ENCODE measurements around the gene PPM1L.

The PPM1L gene

DNA sequence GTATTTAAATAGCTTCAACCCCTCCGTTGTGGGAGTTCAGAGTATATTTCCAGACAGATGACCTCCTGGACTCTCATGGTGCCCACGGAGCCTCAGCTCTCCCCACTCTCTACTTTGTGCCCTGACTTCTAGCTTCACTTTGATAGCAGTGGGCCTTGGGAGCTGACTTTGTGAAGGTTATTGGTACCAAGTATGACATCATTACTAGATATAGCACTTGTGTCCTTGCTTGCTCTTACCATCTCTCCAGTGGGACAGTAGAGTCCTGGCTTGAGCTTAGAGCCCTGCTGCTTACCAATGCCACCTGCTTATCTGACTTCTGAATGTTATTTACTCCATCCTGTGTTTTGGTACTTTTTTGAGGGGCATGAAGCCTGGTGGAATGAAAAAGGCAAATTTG lies 53.4 kb downstream of the PPM1L start:
- DNase-seq (ENCODE audit: low read depth), result no peak

DNA sequence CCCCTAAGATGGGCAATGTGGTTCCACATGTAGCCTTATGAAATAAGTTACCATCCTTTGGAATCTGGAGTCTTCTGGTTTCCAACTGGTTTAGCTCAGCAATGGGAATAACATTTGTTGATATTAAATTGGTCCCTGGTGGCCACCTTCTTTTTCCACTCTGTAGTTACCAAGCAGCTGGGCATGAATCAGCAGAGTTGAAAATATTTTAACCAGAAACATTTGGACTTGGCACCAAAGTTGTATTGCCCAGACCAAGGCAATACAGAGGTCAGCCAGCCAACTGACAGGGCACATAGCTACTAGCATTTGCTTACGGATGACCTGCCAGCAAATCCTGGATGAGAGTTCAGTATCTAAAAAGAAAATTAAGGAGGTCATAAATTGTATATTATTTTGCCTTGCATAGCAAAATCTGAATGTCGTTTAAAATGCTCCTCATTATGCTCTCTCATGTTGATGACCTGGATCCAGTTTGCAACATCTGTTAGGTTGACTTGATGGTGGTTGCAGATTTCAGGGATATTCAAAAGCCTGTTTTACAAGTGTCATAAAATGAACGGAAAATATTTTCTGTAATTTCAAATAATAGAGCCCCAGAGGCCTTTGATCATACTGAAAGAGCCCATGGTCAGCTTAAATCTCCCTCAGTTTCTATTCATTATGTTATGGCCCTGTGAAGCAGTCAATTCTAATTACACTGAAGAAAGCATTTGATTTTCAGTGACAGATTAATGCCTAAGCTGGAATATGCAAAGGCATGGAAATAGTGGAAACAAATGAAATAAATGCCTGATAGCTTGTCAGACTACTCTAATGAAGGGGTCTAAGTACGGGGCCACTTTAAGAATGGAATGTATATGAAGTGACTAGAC lies 54.6 kb downstream of the PPM1L start:
- no peak for DNase-seq (ENCODE audit: low read depth)

DNA sequence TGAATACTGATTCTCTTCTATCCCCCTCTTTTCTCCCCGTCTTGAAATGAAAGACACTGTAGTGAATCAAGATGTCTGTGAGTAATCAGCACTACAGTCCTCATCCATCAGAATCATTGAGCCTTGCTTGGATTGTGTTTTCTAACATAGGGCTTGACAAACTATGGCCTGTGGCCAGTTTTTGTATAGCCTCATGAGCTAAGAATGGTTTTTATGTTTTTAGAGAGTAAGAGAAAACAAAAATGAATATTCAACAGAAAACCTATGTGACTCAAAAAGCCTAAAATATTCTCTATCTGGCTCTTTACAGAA lies 55.2 kb downstream of the PPM1L start:
- DNase-seq (ENCODE audit: low read depth), result no peak

DNA sequence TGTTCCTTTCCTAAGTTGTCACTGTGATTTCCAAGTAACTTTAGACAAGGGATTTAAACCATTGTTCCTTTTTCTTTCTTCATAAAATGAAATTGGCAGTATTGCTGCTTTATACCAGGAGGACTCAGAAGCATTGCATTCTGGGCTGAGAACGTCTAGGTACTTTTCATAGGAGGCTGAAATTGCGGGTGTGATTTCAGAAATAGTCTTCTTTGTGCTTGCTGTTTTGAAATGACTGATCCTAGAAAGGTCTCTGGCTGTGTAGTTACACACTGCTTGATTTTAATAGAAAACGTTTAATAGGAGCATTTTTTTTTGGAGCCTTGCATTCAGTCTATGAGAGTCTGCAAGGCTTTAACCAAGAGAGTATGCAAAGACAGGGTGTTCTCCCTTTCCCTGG lies 56.3 kb downstream of the PPM1L start:
- DNase-seq (ENCODE audit: low read depth), result no peak

DNA sequence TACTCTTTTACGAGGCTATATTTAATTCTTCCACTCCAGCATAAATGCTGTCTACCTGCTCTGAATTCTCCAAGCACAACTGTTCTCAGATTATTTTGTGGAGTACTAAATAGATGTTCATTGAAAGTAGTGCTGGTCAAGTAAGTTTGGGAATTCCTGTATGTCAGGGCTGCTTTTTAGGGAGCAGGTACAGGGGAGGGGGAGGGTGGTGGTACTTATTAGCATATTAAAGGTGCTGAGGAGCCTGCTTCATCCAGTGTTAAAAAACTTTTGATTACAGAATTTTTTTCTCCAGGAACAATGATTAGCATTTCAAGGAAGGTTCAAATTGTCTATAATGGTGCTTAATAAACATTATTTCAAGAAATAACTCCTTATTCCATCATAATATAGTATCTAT lies 59.2 kb downstream of the PPM1L start:
- DNase-seq (ENCODE audit: low read depth), result no peak

DNA sequence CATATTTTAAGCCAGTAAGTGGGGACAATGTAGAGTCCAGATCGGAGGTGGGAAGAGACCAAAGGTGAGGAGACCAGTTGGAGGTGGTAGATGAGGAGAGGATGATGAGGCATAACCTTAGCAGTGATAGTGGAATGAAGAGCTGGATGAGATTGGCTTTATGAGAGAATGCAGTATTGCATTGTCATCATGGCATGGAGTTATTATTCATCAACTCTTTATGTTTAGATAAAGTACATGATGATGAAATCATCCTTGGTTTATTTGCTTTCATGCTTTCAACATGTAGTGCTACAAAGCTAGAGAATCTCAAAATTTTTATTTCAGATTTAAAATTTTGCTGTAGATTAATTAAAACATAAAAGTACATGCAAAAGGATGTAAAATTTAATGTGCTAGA lies 64.0 kb downstream of the PPM1L start:
- no peak for DNase-seq (ENCODE audit: low read depth)

DNA sequence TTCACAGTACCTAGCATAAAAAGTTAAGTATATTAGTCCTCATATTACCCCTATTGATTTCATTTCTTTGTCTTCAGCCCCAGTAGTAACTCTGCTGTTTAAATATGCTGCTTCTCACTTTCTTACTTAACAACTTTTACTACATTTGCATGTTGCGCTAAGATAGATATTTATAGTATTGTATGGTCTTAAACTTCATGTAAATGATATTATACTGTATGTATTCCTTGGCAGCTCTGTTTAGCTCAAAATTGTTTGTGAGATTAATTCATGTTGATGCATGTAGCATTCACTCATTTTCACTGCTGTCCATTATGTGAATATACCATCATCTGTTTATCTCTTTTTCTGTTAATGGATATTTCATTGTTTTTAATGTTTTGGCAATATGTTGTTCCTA lies 64.4 kb downstream of the PPM1L start:
- no peak for DNase-seq (ENCODE audit: low read depth)

DNA sequence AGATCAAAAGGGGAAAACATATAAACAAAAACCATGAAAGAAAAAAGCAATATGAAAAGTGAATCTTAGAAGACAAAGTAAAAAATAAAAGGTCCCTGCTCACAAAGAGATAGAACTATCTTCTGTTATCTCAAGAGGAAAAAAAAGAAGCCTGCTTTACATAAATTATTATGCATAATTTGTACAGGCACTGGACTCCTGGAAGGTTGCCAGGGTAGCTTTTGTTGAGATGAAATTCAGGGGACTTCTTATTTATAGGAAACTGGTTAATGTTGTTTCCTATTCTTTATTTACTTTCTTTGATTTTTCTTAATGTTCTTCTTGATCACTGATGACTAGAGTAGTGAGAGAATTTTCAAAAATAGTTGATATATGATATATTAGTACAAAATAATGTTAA lies 66.9 kb downstream of the PPM1L start:
- no peak for DNase-seq (ENCODE audit: low read depth)

DNA sequence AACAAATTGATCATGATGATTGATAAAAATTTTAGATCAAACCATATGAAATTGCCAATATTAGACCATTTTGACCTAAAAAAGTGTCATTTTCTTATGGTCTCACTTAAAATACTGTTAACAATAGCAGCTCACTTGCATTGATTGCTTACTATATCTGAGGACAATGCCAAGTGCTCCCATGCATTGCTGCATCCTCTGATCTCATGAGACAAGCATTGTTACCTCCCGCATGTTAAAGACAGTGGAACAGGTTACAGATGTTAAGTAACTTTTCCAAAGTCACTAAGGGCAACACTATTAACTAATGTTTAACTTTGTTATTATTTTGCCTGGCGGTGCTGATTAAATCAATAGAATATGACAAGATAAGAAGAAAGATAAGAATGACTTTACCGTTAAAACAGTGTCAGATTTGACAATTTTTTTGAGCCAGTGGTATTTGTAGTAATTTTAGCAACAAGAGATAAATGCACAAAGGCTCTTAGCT lies 69.3 kb downstream of the PPM1L start:
- no peak for DNase-seq (ENCODE audit: low read depth)

DNA sequence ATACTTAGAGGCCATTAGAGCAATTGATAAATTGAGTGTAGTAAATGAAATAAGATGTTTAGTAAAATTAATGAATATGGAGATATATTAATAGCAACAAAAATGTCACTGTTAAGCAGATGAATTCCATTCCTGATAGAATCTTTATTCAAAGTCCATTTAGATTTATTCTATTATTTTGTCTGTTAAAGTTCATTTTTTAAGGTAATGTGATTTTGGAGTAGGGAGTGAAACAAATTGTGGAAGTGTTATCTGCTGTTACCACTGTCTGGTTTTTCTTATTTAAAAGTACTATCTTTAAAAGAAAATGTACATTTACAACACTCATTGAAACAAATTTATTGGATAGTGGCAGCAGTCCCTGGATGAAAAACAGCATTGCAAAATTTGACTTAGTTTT lies 70.4 kb downstream of the PPM1L start:
- DNase-seq (ENCODE audit: low read depth), result no peak

DNA sequence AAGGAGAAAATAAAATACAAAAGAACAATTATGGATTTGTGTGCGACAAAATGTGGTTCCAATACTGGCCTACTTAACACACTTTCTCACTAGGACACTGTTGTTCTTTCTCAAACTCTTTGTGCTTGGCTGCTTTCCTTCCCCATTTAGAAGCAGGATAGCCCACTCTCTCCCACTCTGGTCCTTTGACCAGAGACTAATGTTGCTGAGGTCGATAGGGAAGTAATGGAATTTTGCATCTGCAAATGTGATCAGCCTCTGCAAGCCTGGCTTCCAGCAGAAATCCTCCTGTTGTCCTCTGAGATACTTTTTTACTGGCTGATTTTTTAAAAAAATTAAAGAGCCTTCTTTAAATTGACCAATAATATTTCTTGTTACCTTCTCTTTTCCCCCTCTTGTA lies 71.0 kb downstream of the PPM1L start:
- DNase-seq (ENCODE audit: low read depth), result no peak

DNA sequence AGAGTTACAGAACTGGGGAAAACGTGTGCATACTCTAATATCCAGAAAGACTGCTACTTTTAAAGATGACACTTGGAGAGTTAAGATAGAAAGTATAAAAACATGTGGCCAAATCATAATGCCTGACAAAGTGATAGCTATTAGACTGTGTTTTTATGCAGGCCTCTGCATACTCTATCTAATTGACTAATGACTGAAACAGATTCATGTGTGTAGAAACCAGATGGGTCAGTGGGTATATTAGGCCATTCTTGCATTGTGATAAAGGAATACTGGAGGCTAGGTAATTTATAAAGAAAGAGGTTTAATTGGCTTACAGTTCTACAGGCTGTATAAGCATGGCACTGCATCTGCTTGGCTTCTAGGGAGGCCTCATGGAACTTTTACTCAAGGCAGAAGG lies 71.5 kb downstream of the PPM1L start:
- DNase-seq (ENCODE audit: low read depth), result no peak

DNA sequence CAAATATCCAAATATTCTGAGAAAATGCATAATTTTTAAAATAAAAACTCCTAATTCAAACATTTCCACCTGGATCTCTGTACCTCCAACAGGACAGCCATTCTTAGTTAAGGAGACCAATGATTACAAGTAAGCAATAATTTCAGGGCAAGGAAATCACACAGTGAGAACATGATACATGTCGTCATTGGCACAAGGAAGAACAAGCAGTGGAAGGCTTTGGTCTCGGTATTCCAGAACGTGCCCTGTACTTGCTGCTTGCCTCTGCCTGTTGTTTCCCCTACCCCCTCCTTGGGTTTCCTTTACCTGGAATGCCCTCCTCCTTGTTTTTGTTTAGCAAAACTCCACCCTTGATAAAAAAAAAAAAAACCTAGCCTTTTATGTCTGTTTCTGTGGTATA lies 72.8 kb downstream of the PPM1L start:
- DNase-seq (ENCODE audit: low read depth), result no peak

DNA sequence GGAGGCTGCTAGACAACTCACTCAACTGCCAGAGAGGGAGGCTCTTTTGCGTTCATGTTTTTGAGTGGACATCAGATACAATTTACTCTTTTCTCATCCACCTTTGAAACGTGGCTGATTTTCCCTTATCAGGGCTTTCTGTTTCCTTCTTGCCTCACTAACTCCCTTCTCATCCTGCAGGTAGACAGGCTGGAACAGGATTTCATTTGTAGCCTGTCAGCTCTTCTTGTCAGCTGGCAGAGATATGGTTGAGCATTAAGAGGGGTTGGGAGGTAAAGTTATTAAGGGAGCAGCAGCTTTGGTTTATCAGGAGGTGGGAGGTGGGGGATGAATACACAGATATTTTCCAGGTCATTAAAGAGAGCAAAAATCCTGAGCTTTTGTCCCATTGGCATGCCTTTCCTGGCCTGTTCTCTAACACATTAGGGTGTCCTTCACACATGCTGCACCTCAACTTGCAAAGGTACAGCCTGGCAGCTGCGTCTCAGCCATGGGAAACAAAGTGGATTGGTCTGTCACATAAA lies 73.5 kb downstream of the PPM1L start:
- DNase-seq (ENCODE audit: low read depth), result no peak

DNA sequence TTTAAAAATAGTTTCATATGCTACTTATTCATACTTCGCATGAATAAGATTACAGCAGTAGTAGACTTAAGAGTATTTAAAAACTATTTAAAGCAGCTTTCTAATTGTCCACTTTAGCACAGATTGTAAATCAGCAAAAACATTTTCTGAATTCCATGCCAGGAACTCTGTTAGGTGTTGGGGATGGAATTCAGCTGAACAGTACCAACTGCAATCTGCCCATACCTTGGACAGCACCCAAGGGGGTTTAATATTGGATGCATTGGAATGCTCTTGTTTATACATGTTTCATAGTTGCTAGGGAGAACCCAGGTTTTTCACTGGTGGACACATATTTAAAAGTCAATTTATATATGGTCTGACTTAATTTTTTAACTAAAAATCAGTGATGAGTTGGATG lies 74.8 kb downstream of the PPM1L start:
- DNase-seq (ENCODE audit: low read depth), result no peak

DNA sequence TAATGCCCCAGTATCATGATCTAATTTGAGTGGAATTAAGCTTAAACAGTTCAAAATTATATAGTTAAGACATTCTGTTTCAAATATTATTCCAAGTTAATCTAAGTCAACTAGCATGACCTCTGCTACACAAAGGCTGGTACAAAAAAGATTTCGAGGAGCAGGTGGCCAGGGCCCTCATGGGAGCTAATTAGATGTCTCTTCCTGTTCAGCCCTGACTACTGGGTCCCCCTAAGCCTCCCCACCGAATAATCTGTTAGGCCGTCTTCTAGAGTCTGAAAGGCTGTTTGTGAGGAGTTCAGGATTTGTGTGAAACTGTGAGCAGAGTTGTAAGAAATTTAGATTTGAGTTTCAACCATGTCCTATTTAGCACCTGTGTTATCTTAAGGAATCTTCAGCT lies 75.4 kb downstream of the PPM1L start:
- DNase-seq (ENCODE audit: low read depth), result no peak

DNA sequence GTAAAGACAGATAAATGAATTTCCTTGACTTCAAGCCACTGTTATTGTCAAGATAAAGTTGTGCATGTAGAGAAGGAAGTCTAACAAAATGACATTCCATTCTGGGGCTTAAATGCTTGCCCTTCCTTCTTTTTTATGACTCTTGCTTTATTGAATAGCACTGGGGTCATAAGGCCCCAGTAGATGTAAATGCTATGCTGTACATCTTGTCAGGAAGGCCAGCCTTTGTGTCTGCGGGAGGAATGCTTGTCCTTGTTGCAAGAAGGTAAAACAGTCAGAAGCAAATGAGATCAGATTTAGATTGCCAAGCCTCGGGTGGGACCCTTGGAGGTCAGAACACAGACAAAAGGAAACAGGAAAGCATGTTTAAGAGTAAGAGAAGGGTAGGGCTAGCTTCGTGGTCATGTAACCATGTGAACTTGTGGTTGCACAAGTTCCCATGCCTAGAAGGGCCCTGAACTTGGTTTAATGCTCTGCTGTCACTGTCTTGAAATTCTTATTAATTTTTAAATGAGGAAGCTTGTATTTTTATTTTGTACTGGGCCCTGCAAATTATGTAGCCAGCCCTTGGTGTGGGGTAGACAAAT lies 81.5 kb downstream of the PPM1L start:
- no peak for DNase-seq (ENCODE audit: low read depth)

DNA sequence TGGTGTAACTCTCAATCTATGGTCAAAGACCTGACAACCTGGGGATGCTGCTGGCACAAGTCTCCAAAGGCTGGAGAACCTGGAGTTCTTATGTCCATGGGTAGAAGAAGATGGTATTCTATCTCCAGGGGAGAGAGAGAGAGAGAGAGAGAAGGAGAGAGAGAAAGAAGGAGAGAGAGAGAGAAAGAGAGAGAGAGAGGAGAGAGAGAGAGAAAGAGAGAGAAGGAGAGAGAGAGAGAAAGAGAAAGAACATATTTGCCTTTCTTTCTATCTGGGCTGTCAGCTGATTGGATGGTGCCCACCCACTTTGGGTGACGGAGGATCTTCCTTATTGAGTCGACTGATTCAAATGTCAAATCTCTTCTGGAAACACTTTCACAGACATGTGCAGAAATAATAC lies 84.6 kb downstream of the PPM1L start:
- DNase-seq (ENCODE audit: low read depth), result no peak

DNA sequence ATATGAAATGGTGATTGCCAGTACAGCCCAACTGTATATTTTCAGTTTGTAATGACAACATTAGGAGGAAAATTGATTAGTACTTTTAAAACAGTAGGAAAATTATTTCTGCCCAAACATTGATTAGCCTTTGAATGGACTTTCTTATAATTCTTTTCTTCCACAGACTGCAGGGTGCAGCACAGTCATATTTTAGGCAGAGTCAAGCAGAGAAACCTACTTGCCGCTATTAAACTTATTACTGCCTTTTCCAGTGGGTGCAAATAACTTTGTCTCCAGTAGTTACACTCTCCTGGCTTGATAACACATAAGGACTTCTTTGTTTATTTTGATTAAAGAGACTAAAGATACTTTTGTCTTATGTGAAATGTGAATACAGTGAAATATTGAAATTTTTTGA lies 85.4 kb downstream of the PPM1L start:
- no peak for DNase-seq (ENCODE audit: low read depth)

DNA sequence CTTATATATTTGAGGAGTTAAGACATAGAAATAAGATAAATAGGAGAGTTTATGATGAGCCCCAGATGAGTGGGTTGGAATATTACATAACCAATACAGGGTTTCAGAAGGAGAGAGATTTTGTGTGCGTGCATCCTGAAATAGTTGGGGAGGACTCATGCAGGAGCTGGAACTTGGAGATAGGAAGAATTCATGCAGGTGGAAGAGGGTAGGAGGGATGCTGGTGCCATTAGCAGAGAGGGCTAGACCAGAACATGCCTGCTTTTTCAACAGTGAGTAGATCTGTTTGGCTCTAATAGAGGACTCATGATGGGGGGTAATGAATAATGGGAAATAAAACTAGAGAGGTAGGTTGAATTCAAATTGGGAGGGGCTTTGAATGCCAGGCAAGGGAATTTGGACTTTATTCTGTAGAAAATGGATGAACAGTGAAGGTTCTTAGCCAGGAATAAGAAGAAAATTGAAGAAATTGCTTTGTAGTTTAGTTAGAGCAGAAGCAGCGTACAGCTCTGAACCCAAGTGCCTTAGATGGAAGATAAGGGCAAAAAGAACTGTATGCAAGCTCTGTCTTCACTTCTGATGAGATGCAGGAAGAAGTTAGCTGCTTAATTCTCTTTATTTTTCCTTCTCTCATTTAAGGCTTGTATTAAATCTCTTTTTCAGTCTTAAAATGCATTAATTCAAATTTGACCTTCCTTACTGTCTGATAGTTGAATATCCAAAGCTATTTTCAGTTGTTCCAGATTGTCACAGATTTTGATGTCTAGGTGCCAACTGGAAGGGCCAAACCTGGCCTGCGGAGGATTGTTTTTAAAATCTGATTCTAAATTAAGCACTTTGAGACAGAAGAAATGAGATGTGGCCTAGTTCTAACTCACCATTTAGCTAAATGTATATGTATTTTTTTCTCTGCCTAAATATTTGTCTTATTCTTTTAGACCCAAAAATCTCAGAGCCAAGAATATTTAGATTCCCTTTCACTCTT lies 86.3 kb downstream of the PPM1L start:
- no peak for DNase-seq (ENCODE audit: low read depth)

DNA sequence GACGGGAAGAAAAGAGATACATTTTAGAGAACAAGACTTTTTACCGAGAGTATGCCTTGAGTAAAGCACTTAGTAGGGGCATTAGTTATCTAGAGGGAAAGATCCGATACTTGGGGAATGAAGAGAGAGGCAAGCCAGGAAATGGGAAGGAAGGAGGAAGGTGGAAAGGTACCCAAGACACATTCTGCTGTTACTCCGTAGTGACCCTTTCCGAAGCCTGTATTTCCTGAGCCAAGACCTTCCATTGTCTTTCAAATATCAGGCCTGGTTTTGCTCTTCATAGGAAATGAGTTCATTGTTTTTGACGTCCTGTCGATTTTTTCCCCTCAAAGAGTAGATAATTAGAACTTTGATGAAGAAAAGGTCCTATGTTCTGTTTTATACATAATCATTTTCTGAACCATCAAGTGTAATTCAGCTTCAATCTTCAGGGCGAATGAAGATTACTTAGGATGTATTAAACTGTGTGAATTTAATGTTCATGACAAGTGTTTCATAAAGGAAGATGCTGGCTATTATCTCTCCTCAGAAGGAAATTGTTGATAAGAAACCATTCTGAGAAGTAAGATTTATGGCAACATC lies 95.7 kb downstream of the PPM1L start:
- no peak for DNase-seq (ENCODE audit: low read depth)

DNA sequence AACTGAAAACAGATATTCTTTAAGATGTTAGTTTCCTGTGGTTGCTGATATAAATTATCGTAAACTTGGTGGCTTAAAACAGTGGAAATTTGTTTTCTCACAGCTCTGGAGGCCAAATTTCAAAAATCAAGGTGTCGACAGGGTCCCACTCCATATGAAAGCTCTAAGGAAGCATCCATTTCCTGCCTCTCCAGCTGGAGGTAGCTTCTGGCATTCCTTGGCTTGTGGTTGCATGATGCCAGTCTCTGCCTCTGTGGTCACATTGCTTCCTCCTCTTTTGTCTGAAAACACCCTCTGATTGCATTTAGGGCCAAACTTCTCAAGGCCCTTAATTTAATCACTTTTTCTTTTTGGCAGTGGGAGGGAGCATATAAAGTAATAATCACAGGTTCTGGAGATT lies 96.8 kb downstream of the PPM1L start:
- no peak for DNase-seq (ENCODE audit: low read depth)

All from activated T-helper 9 cell treated with anti-CD3 and anti-CD28 coated beads, Interleukin-2, amount 50 U/mL, for 16 hours (primary cell).